Stimulated activated CD8-positive, alpha-beta memory T cell treated with anti-CD3 and anti-CD28 coated beads, Interleukin-15, amount 100 ng/mL, for 1 hour (primary cell): Measurements from ENCODE around the gene MEOX1.

Source experiments
- DNase-seq: peaks from one replicate; pipeline ENCODE4 v3.0.0-alpha.2; 2020; ENCODE audit warnings: low read depth

The MEOX1 gene

DNA sequence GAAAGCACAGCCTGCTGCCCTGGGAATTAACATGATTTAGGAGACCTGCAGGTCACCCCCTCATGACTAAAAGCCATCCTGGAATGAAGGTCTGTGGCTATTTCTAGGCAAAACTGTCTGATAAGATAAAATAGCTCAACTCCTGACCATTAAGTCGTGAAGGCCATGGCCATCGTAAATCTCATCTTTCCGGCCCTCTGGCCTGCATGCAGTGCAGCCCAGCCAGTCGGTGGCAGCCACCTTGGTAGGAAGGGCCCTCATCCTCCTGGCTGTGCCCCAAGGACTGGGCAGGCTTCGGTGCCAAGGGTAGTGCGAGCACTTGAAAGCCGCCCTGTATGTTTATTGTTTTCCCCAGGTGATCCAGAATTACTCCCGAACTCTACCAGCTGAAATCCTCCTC, 18.2 kb upstream of the MEOX1 start:
- no peak for DNase-seq

DNA sequence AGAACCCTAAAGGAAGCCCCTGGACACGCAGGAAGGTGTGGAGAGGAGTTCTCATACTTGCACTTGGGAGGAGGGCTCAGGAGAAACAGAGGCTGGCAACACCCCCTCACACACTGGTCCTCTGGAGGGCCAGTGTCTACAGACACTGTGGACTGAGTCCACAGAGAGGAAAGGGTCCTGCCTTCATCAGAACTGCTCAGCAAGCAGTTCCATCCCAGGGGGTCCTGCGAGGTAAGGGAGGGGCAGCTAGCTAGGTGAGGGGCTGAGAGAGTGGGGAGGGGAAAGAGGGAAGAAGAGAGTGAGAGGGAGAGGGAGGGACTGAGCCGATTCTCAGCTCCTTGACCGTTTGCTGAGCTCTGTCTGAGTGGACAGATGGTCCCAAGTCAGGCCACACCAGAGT, 17.7 kb upstream of the MEOX1 start:
- no peak for DNase-seq

DNA sequence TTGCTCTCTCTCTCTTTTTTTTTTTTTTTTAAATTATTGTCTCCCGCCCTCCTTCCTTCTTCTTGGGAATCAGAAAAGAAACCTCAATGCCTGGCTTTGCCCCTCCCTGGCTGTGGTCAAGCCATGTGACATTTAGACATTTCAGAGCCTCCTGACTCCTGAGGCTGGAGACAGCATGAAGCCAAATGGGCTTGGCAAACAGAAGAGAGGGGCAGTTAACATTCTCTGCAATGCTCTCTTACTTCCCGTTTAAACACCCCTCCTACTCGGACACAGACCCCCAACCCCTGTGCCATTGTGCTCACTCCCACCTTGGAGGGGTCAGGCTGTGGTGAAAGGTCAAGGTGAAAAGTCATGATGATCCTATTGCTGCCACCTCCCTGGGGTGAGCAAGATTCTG, 14.7 kb upstream of the MEOX1 start:
- DNase-seq: no peak

DNA sequence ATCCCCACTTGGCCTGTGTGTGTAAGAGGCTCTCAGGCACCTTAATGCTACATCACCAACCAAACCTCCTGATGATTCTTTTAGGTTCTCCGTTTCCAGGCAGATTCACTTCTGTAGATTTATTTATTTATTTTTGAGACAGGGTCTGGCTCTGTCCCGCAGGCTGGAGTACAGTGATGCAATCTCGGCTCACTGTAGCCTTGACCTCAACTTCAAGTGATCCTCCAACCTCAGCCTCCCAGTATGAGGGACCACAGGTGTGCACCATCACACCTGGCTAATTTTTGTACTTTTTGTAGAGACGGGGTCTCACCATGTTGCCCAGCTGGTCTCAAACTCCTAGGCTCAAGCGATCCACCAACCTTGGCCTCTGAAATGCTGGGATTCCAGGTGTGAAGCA, 12.7 kb upstream of the MEOX1 start:
- DNase-seq: no peak

DNA sequence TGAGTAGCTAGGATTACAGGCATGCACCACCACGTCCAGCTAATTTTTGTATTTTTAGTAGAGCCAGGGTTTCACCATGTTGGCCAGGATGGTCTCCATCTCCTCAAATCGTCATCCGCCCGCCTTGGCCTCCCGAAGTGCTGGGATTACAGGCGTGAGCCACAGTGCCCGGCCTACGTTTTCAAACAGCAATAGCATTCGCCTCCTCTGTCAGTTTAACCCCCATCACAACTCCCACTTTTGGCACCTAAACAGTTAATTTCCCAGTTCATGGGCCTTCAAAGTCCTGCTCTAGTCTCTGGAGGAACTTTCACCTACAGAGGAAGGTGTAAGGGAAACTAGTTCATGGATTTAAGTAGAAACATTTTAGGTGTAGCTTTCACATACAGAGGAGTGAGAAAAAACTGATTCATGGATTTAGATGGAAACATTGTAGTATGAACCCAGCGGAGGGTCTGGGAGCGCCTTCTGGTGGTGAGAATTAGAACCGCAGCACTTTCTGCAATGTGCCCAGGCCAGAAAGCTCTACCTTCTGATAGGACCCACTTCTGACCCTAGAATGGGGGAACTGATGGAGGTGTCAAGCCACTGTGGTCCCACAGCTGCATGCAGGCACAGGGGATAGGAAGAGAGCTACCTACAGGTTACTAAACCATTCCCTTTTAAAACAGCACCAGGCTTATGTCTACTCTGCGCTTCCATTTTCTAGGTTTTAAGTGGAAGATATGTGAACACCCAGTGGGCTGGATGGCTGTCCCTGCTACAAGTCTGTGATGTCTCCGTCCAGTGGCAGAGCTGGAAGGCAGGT, 12.0 kb upstream of the MEOX1 start:
- DNase-seq: peak; percentile 64

DNA sequence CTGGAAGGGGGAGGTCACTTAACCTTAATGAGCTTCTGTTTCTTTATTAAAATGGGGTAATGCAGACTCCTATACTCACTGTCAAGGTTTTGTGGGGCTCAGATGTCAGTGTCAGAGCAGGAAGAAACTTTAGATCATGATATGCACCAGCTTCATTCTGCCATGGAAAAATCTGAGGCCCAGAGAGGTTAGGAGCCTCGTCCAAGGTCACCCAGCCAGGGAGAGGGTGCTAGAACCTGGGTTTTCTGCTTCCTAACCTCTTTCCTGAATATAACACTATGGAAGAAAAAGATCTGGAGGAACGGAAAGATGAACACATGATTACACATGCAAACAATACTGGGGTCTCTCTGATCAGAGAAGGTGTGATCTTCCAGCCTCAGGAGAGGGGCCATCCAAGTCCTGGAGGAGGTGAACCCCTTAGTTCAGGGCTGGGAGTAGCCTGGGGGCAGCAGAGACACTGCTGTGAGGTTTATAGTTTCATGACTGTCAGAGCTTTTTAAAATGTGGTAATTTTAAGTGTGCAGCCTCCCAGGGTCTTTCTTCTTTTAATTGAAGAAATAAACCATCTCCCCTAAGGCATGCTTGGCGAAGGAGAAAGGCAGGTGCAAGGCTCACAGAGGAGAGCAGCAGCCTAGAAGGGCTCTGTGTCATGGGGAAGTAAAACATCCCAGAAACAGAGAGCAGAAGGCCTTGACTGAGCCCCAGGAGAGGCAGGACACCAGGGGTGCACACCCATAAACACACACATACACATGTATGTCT, 10.2 kb upstream of the MEOX1 start:
- DNase-seq: no peak

DNA sequence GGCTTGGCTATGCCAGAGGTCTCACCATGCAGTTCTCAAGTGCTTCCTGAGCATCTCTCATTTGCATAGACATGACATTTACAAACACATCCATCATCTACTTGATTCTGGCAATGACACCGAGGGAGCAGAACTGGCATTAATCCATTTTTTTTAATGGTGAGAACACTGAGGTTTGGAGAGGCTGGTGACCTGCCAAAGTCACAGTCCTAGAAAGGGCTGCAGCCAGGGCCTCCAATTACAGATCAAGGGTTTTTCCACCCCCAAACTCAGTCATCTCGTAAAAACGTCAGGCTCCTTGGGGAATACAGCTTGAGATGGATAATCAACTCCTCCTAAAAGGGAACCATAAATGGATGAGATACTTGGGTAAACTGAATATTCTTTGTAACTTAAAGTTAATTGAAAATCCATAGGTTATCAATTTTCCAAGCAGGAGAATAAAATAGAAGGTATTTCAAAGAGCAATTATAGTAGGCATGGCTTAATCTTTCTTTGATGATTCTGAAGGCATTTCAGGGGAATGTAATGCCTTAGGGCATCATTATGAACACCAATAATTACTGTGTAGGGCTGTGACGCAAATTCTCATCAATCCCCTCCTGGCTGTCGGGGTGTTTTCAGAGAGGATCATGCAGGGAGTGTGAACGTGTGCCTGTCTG, 9.4 kb upstream of the MEOX1 start:
- DNase-seq: no peak

DNA sequence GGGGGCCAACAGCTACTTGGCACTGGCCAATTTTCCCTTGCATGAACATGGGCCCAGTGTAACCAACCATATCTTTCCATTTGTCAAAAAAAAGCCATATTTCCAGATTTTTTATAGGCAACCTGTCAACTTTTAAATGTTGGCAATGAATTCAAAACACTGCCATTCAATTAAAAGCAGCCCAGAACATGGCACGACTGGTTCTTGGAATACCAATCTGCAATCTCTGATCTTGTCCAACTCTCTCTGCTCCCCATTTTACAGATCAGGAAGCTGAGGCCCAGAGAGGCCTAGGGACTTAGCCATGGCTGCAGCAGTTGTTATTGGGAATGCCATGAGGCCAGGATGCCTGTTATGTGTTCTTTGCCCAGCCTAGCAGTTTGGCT, 8.9 kb upstream of the MEOX1 start:
- DNase-seq: no peak

DNA sequence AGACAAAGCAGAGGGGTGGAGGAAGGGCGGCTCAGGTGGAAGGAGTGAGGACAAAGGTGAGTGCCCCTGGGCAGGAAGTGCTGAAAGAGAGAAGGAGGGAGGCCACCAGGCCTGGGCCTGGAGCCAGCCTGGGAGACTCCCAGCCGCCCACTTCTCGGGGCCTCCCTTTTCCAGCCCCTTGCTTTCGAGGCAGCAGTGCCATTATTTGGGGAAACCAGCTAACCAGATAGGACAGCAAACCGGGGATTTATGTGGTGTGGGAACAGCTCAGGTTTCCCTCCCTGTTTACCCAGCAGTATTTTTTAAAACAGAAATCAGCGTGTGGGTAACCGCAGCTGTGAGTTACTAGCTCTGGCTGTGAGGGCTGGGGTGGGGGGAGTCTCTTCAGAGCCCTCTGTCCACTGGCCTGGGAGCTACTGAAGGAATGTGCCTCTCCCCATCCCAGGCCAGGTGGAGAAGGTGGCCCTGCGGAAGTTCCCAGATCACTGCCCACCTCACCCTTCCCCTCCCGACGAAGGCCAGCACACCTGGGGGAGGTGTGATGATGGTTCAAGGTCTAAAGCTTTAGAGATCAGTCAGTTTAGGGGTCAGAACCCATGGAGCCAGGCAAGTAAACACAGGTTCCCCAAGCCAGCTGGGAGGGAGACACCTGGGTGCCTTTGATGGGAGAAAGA, 8.4 kb upstream of the MEOX1 start:
- no peak for DNase-seq

DNA sequence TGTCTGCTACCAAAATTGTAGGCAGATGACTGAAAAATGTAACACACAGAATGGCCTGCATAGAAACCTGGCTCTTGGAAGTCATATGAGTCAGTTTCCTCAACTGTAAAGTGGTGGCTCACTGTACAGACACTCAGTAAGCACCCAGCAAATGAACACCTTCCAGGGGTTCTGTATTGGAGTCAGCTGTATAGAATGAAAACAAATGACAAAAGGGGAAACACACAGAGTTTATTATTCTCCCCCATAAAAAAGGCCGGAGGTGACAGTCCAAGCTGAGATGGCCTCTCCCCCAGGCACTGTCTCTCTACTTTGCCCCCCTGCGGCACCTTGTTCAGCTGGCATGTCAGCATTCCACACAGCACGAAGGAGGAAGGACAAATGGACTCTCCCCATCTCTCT, 6.2 kb upstream of the MEOX1 start:
- DNase-seq: no peak

DNA sequence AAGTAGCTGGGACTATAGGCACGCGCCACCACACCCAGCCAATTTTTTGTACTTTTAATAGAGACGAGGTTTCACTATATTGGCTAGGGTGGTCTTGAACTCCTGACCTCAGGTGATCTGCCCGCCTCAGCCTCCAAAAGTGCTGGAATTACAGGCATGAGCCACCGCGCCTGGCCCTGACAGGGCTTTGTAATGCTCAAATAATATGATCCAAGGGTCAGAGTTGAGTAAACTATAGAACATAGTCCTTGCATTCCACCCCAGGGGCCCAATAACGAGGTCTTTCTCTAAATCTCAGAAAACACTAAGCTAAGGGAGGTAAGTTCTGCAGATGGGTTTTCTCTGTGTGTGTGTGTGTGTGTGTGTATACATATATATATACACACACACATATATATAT, 5.8 kb upstream of the MEOX1 start:
- DNase-seq: no peak

DNA sequence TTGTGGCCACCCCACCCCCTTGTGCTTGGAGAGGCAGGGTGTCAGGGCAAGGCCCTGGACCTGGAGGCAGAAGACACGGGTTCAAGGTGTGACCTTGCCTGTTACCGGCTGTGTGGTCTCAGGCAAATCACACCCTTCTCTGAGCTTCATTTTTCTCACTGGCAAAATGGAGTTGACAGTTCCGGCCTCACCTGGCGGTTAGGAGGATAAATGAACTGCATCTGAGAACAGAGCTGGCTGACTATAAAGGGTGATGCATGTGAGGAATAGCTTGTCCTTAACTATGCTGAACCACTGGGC, 4.2 kb upstream of the MEOX1 start:
- DNase-seq: no peak

DNA sequence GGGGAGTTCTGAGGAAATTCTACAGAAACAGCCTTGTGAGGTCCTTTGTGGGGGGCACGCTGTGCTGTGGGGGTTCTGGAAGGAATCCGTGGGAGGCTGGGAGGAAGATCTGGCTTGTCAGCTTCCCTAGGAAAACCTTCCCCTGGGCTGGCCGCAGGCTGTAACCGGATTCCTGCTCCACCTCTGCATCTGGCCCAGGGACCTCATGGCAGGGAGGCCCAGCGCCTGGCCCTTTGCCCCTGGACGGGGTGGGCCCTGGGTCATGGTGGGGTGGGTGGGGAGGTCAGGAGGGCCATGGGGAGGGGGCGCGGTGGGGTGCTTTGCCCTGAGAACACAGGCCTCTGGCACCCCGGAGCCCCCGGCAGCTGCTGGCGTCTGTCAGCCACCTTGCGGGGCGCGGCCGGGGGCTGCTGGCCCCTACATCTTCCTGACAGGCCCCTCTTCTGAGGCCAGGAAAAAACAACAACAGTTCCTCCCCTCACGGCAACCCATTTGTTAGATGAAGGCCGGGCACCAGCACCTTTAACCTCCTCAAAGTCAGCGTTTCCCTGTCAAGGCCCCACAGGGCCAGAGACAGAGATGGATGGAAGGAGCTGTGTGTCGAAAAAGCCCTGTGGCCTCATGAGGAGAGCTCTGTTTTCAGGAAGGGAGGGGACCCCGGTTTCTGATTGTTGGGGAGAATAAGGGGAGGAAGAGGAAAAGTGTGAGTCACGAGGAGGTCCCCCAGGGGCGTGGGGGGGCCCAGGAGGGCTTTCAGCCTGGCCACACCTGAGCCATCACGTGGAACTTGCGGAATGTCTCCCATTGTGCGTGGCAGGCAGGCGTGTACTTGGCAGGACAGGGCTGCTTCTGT, 3.6 kb upstream of the MEOX1 start:
- no peak for DNase-seq

DNA sequence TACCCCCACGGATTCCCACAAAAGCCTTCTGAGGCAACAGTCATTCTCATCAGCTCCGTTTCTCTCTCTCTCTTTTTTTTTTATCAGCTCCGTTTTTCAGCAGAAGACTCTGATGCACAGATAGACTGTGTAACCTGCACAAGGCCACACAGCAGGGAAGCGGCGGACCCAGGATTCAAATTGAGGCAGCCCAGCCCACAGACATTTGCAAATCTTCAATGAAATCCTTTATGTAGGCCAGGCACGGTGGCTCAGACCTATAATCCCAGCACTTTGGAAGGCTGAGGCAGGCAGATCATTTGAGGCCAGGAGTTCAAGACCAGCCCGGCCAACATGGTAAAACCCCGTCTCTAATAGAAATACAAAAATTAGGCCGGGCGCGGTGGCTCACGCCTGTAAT, 2.4 kb upstream of the MEOX1 start:
- no peak for DNase-seq

DNA sequence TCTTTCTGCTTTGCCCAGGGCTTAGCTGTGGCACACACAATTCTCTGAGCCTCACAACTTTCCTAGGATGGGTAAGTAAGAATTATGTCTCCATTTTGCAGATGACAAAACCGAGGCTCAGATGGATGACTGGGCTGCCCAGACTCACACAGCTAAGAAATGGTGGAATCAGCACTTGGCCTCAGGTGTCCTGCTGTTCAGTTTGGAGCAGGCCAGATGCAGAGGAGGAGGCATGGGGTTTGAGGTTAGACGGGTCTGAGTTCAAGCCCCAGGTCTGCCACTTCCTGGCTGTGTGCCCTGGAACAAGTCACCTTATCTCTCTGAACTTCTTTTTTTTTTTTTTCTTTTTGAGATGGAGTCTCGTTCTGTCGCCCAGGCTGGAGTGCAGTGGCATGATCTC, 1.7 kb upstream of the MEOX1 start:
- DNase-seq: no peak

DNA sequence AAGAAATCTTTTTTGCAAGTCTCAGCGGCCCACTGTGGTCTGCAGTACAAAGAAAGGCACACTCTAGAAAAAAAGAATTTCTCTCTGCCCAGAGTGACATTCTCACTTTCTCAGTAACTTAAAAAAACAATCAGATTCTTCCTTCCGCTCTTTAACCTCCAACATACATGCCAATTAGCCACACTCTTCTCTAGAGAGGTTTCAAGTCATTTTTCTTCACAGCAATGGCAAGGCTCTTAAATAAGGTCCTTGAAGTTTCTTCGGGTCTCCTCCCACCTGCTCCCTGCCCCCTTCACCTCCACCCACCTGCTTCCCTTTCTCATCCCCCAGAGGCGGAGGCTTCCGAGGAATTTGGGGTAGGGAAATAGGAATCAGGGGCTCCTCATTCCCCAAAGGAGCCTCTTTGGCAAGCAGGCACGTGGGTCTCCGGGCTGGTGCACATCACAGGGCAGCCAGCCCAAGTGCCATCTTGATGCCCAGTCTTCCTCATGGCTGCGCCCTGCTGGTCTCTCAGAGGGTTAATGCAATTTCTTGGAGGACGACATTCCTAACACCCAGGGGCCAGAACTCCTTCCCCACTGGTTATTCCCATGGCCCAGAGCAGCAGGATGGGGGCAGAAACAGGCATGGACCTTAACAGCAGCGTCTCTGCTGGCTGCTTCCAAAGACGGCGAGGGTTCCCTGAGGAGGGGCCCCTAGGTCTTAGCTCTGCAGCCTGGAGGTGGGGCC, 855 bp upstream of the MEOX1 start:
- no peak for DNase-seq

DNA sequence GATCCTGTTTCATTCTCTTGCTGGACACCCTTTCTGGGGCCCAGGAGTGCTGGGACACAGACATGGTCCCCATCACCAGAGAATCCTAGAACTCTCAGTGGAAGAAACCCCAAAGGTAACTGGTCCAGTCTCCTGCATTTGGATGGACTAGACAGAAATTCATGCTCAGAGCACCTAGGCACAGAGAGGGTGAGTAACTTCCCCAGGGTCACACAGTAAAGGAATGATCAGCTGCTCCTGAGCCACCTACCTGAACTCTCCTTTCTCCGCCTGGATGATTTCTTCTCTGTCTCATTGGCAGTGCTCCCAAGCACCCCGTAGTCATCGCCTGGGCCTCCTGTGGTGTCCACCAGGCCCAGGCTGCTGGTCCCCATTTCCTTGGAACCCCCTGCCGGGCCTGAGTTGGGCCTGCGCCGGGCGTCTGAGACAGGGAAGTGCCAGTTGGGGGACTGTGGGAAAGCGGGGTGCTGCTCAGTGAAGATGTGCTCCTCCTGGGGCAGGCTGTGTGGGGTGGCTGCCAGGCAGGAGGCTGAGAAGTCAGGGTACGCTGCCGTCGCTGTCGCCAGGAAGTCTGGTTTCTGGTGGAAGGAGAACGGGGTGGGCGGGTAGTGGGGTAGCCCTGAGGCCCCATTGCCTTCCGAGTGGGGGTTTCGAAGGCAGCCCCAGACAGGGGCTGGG, 767 bp downstream of the MEOX1 start:
- DNase-seq: no peak

DNA sequence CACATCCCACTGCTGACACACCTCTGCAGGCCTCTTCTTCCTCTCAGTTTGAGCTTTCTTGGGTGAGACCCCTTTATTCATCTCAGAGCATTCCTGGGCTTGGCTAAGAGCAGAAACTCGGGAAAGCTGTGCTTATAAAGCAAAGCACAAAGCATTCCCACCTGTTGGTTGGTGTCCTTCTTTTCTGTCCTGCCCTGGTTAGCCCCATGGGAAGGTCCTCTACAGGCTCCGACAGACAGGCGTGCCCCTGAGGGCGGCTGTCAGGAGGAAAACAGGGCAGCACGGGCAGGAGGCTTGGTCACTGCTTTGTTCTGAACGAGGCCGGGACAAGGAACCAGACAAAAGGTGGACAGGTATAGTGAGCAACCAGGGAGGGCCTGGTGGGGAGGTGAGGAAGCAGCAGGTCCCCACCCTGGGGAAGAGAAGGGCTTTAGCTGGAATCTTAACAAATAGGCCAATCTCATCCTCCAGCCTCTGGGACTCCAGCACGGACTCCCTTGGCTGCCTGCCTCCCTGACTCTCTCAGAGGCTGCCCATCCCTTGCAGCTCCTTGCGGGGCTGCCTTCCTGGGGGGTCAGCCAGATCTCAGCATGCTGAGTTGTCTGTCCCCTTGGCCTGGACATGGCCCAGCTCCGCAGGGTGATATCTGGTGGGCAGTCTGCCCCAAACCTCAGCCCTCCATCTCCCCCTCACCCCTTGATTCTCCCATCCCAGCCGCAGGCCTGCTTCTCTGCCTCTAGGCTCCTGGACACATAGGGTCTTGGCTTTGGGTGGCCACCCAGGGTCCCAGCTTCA, 1.7 kb downstream of the MEOX1 start:
- no peak for DNase-seq

DNA sequence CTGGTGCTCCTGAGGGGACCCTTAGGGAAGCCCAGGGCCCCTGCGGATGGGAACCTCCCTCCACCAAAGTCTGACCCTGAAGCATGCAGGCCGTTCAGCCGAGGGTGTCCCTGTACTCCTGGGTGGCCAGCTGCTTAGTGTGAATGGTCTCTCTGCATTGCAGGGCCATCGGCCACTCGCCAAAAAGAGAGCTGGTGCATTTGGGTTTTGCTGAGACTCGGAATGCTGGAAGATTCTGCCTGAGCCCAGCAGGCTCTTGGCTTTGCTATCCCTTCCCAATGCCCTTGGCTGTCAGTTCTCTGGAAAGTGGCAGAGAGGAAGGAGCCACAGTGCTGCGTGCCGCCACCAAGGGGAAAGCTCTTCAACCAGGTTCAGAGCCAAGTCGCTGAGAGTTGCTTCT, 2.8 kb downstream of the MEOX1 start:
- DNase-seq: no peak
